PC-3 (cell line): ENCODE data around the gene SLC4A4. TPM values are rescaled to one million over a fixed set of nuclear protein-coding genes. Genes with fewer than 3 reads are reported as not detected.
A peak's percentile ranks its signal among the peaks of the same experiment; 100 is the strongest.

ENCODE experiments used
- ATAC-seq: fragments of 200-7000 bp; cut with Tn5 transposase; 2 replicates; pipeline ENCODE4 v1.9.1; 2020; ENCODE audit warnings: mild to moderate bottlenecking, moderate library complexity
- BruUV-seq: library from RNA; stranded (reverse); fragments of 400-500 nt; replicated peaks from 2 replicates; lab custom pipeline; 2021; lab: Mats Ljungman, UMichigan
- CTCF ChIA-PET: fragments of 300-600 bp; sonication (Branson Sonifier 250); formaldehyde crosslinking; loops from one replicate; lab custom pipeline; 2022; ENCODE audit warnings: antibody characterized with exemption; lab: Charles Lee
- POLR2A ChIA-PET: fragments of 300-600 bp; sonication (Branson Sonifier 250); formaldehyde crosslinking; loops from one replicate; lab custom pipeline; 2022; ENCODE audit warnings: antibody characterized with exemption; ENCODE audit not compliant: unreplicated experiment; lab: Charles Lee
- DNase-seq: peaks from one replicate; pipeline ENCODE4 v3.0.0-alpha.2; 2015
- H2AFZ ChIP-seq: fragments of 300-600 bp; sonication (generic); 2 replicates; pipeline ENCODE4 v1.6.0; 2016; ENCODE audit warnings: antibody characterized with exemption, low read length
- H3F3A ChIP-seq: fragments of 300-600 bp; sonication (generic); one replicate; pipeline ENCODE4 v1.6.0; 2017; ENCODE audit warnings: antibody characterized with exemption, low read length, control low read depth, mild to moderate bottlenecking; ENCODE audit not compliant: unreplicated experiment
- H3K27ac ChIP-seq: fragments of 300-600 bp; sonication (generic); 2 replicates; pipeline ENCODE4 v1.5.1; 2016; ENCODE audit warnings: mild to moderate bottlenecking, low read length
- H3K27me3 ChIP-seq: fragments of 300-600 bp; sonication (generic); 2 replicates; pipeline ENCODE4 v1.6.1; 2016; ENCODE audit warnings: low read length, mixed read lengths
- H3K36me3 ChIP-seq: fragments of 300-600 bp; sonication (generic); 2 replicates; pipeline ENCODE4 v1.6.1; 2016; ENCODE audit warnings: low read depth, mixed run types, low read length, mixed read lengths
- H3K4me1 ChIP-seq: fragments of 300-600 bp; sonication (generic); 2 replicates; pipeline ENCODE4 v1.5.1; 2016; ENCODE audit warnings: low read length; ENCODE audit not compliant: insufficient read depth
- H3K4me2 ChIP-seq: fragments of 300-600 bp; sonication (generic); 2 replicates; pipeline ENCODE4 v1.6.0; 2016; ENCODE audit warnings: low read length
- H3K4me3 ChIP-seq: fragments of 300-600 bp; sonication (generic); 2 replicates; pipeline ENCODE4 v1.5.1; 2016; ENCODE audit warnings: mild to moderate bottlenecking, low read length, mixed read lengths
- H3K79me2 ChIP-seq: fragments of 300-600 bp; sonication (generic); 2 replicates; pipeline ENCODE4 v1.6.1; 2017; ENCODE audit warnings: low read length, mixed read lengths
- H3K9ac ChIP-seq: fragments of 300-600 bp; sonication (generic); 2 replicates; pipeline ENCODE4 v1.6.0; 2016; ENCODE audit warnings: mild to moderate bottlenecking, low read length
- H3K9me2 ChIP-seq: fragments of 300-600 bp; sonication (generic); replicated peaks from 2 replicates; pipeline ENCODE4 v1.6.1; 2016; ENCODE audit warnings: mixed run types, low read length, mixed read lengths
- H3K9me3 ChIP-seq: fragments of 300-600 bp; sonication (generic); 2 replicates; pipeline ENCODE4 v1.6.1; 2016; ENCODE audit warnings: low read length, mixed read lengths
- H4K20me1 ChIP-seq: fragments of 300-600 bp; sonication (generic); 2 replicates; pipeline ENCODE4 v1.6.1; 2016; ENCODE audit warnings: low read length, mixed read lengths
- CTCF ChIP-seq: fragments of 300-600 bp; sonication (generic); conservative IDR thresholded peaks from 2 replicates; pipeline ENCODE4 v1.5.1; 2017; ENCODE audit warnings: antibody characterized with exemption, low read depth, mild to moderate bottlenecking, low read length
- EZH2 ChIP-seq: fragments of 300-600 bp; sonication (generic); IDR thresholded peaks from one replicate; pipeline ENCODE4 v1.6.1; 2017; ENCODE audit warnings: antibody characterized with exemption, mild to moderate bottlenecking, low read length; ENCODE audit not compliant: unreplicated experiment
- EZH2phosphoT487 ChIP-seq: fragments of 300-600 bp; sonication (generic); IDR thresholded peaks from 2 replicates; pipeline ENCODE4 v1.6.1; 2018; ENCODE audit warnings: mild to moderate bottlenecking, antibody characterized with exemption, low read length, borderline replicate concordance
- intact Hi-C: fragments of 100-400 bp; cut with micrococcal nuclease; formaldehyde crosslinking; loops from 2 replicates; pipeline ENCODE4 v1.9.0; 2023
- total RNA-seq: library from RNA; depleted of rRNA; stranded (reverse); fragments of >200 nt; gene quantifications from 2 replicates; pipeline ENCODE4 v1.2.3, GENCODE V29; 2014

The SLC4A4 gene
- total RNA-seq, 1 experiment from 2014 or later: 0.47 TPM

- Histone ChIP-seq H3F3A (no peaks in the 10 kb centered on the region), H2AFZ (no peak overlapping the region), H3K9me3 (no peaks in the 10 kb centered on the region), H3K27me3 (no peaks in the 10 kb centered on the region), H3K4me3 (no peak overlapping the region), H3K79me2 (no peaks in the 10 kb centered on the region), H3K4me1 (no peaks in the 10 kb centered on the region; the same call in 1 of the 2 replicates), H4K20me1 (no peaks in the 10 kb centered on the region), H3K36me3 (no peaks in the 10 kb centered on the region), H3K27ac (no peak overlapping the region), H3K9me2 (no peaks in the 10 kb centered on the region; the same call in 1 of the 2 replicates), H3K9ac (no peak overlapping the region), H3K4me2 (no peak overlapping the region)
- peak; percentile 22 for DNase-seq
- no TSS peak for BruUV-seq
- ChIA-PET POLR2A (no interaction called here), CTCF (interaction anchor here (0.7 kb wide), 2 partner anchors 40 to 172 kb away, joined by 3 read pairs; no protein-coding TSS in a partner anchor)
- ATAC-seq: peak; percentile 64; the same call in 1 of the 2 replicates
- TF ChIP-seq EZH2phosphoT487: no peak
- TF ChIP-seq CTCF: peak; percentile 53
- TF ChIP-seq EZH2: no peak
- intact Hi-C loops: no loop called here
Measured at GRCh38 chr4:71540749-71541269, 202.0 kb downstream of the SLC4A4 start.

- DNase-seq (no peak), ATAC-seq (no peak)
- Histone ChIP-seq H3K79me2 (no peaks in the 10 kb centered on the region), H3K9me2 (no peaks in the 10 kb centered on the region; the same call in 1 of the 2 replicates), H3K9me3 (no peaks in the 10 kb centered on the region), H2AFZ (no peak overlapping the region), H3K27ac (no peak overlapping the region), H3K4me2 (no peak overlapping the region), H3K27me3 (no peaks in the 10 kb centered on the region), H4K20me1 (no peaks in the 10 kb centered on the region), H3K9ac (no peak overlapping the region), H3K4me1 (no peaks in the 10 kb centered on the region; the same call in 1 of the 2 replicates), H3K36me3 (no peaks in the 10 kb centered on the region), H3K4me3 (no peak overlapping the region), H3F3A (no peaks in the 10 kb centered on the region)
- TF ChIP-seq EZH2phosphoT487 (no peak), CTCF (no peak), EZH2 (no peak)
- ChIA-PET POLR2A (no interaction called here), CTCF (no interaction called here)
- no TSS peak for BruUV-seq
- intact Hi-C loops: no loop called here
Measured at GRCh38 chr4:71541541-71541940, 202.7 kb downstream of the SLC4A4 start.

- Histone ChIP-seq H3K9me2 (no peaks in the 10 kb centered on the region; the same call in 1 of the 2 replicates), H3K27ac (peak overlapping the region; percentile 44), H3K4me3 (no peak overlapping the region), H3K27me3 (no peaks in the 10 kb centered on the region), H3K4me2 (no peak overlapping the region), H3K9ac (no peak overlapping the region), H3F3A (no peaks in the 10 kb centered on the region), H3K79me2 (no peaks in the 10 kb centered on the region), H4K20me1 (no peaks in the 10 kb centered on the region), H3K36me3 (no peaks in the 10 kb centered on the region), H3K9me3 (no peaks in the 10 kb centered on the region), H3K4me1 (peaks cover 5% of the 10 kb centered on the region), H2AFZ (no peak overlapping the region)
- ChIA-PET POLR2A (no interaction called here), CTCF (no interaction called here)
- intact Hi-C loops: no loop called here
- no TSS peak for BruUV-seq
- TF ChIP-seq CTCF (no peak), EZH2 (no peak), EZH2phosphoT487 (no peak)
- peak; percentile 38; the same call in 1 of the 2 replicates for ATAC-seq
- DNase-seq: peak; percentile 44
Measured at GRCh38 chr4:71545168-71545567, 206.3 kb downstream of the SLC4A4 start.
